OCI-LY1 (cell line): ENCODE results near the gene ASS1.

Source experiments
- H2AFZ ChIP-seq: fragments of 200-600 bp; sonication (generic), shearing (Covaris generic); 2 replicates; pipeline ENCODE4 v1.6.0; 2014; ENCODE audit warnings: antibody characterized with exemption, mild to moderate bottlenecking, low read length
- H3F3A ChIP-seq: fragments of 200-600 bp; sonication (generic), shearing (Covaris generic); 2 replicates; pipeline ENCODE4 v1.6.0; 2014; ENCODE audit warnings: mild to moderate bottlenecking, antibody characterized with exemption, low read length, moderate library complexity; ENCODE audit not compliant: insufficient read depth
- H3K27ac ChIP-seq: fragments of 200-600 bp; sonication (generic); 2 replicates; pipeline ENCODE4 v1.5.1; 2014; ENCODE audit warnings: low read length, mixed run types, mild to moderate bottlenecking, low read depth; ENCODE audit not compliant: poor library complexity, severe bottlenecking
- H3K27me3 ChIP-seq: fragments of 200-600 bp; sonication (generic); 2 replicates; pipeline ENCODE4 v1.6.0; 2014; ENCODE audit warnings: antibody characterized with exemption, mild to moderate bottlenecking, low read length, moderate library complexity; ENCODE audit not compliant: insufficient read depth
- H3K36me3 ChIP-seq: fragments of 200-600 bp; sonication (generic); 2 replicates; pipeline ENCODE4 v1.6.1; 2014; ENCODE audit warnings: mild to moderate bottlenecking, antibody characterized with exemption, low read length, moderate library complexity, mixed read lengths; ENCODE audit not compliant: insufficient read depth
- H3K4me1 ChIP-seq: fragments of 200-600 bp; sonication (generic); 2 replicates; pipeline ENCODE4 v1.5.1; 2014; ENCODE audit warnings: mild to moderate bottlenecking, low read length, moderate library complexity; ENCODE audit not compliant: insufficient read depth, severe bottlenecking
- H3K4me2 ChIP-seq: fragments of 200-600 bp; sonication (generic), shearing (Covaris generic); 2 replicates; pipeline ENCODE4 v1.6.1; 2014; ENCODE audit warnings: low read length
- H3K4me3 ChIP-seq: fragments of 200-600 bp; sonication (generic); 2 replicates; pipeline ENCODE4 v1.5.1; 2014; ENCODE audit warnings: low read length, low read depth, mild to moderate bottlenecking, mixed read lengths; ENCODE audit not compliant: poor library complexity, severe bottlenecking
- H3K79me2 ChIP-seq: fragments of 200-600 bp; shearing (Covaris generic); 2 replicates; pipeline ENCODE4 v1.6.1; 2016; ENCODE audit warnings: mixed run types, low read length, mixed read lengths; ENCODE audit not compliant: insufficient read depth
- H3K9ac ChIP-seq: fragments of 200-600 bp; sonication (generic), shearing (Covaris generic); 2 replicates; pipeline ENCODE4 v1.6.1; 2014; ENCODE audit warnings: mild to moderate bottlenecking, low read length, mixed read lengths
- H3K9me2 ChIP-seq: fragments of 200-600 bp; sonication (generic), shearing (Covaris generic); 2 replicates; pipeline ENCODE4 v1.6.1; 2014; ENCODE audit warnings: low read depth, mild to moderate bottlenecking, low read length, mixed read lengths
- H3K9me3 ChIP-seq: fragments of 200-600 bp; shearing (Covaris generic); 2 replicates; pipeline ENCODE4 v1.6.1; 2014; ENCODE audit warnings: low read length, mixed read lengths
- H4K20me1 ChIP-seq: fragments of 200-600 bp; sonication (generic), shearing (Covaris generic); 2 replicates; pipeline ENCODE4 v1.6.0; 2016; ENCODE audit warnings: mild to moderate bottlenecking, low read length; ENCODE audit not compliant: insufficient read depth
- EZH2 ChIP-seq: fragments of 200-600 bp; sonication (generic), shearing (Covaris generic); IDR thresholded peaks from 2 replicates; pipeline ENCODE4 v1.8.0; 2017; ENCODE audit warnings: borderline replicate concordance, mixed run types, mild to moderate bottlenecking, antibody characterized with exemption, low read length, moderate library complexity, mixed read lengths
- TF ChIP-seq, protein P1 (sequence below): fragments of 200-600 bp; sonication (generic), shearing (Covaris generic); IDR thresholded peaks from 2 replicates; pipeline ENCODE4 v1.5.1; 2017; ENCODE audit warnings: mild to moderate bottlenecking, antibody characterized with exemption, low read length, moderate library complexity, mixed read lengths

ASS1 gene

DNA sequence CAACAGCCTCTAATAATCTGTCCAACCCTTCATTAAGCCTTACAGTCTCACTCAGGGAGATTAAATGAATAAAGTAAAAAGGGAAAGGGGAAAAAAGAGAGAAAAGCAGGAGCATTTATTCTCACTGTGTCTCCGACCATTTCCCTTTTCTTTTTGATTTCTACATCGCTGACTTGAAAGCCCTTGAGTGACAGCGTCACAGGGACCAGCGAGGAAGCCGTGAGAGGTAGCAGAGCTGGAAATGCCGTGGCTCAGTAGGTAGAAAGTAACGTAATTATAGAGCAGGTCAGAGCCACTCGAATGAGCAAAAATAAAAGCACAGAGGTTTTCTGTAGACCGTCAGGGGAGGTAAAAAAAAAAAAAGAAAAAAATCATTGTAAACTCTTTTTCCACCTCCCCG, 52.4 kb downstream of the ASS1 start:
- no peak overlapping the region for H3K4me2 ChIP-seq

DNA sequence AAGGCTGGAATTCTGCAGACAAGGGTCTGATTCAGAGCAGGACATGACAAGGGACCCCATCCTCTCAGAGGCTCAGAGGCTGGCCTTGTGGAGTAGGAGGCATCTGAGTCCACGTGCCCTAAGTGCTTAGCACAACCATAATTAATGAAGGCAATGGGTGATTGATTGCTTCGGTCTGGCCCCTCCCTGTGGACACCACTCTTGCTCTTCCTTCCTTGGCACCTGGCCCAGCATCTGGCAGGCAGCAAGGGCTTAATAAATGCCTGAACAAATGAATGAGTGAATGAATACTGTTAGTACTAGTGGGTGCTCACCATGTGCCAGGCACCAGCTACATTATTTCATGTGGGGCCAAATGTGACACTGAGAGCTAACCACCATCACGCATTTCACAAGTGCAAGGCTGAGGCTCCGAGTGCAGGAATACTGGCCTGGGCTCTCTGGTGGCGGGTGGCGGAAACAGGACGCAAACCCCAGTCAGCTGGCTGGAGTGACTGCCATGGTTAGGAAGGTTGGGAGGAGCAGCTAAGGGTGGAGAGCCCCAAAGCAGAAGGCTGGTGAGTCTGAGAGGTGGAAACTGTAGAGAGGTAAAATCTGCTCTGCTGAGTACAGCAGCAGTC, 53.6 kb downstream of the ASS1 start:
- Histone ChIP-seq H3K79me2 (no peaks in the 10 kb centered on the region), H3K9me3 (no peaks in the 10 kb centered on the region; the same call in 1 of the 2 replicates), H3F3A (no peaks in the 10 kb centered on the region), H3K27me3 (no peaks in the 10 kb centered on the region; the same call in 1 of the 2 replicates), H3K4me3 (no peak overlapping the region), H2AFZ (no peak overlapping the region), H3K36me3 (no peaks in the 10 kb centered on the region; the same call in 1 of the 2 replicates), H3K4me1 (no peaks in the 10 kb centered on the region), H4K20me1 (no peaks in the 10 kb centered on the region), H3K9me2 (no peaks in the 10 kb centered on the region), H3K9ac (no peak overlapping the region), H3K4me2 (no peak overlapping the region), H3K27ac (no peak overlapping the region)
- TF ChIP-seq EZH2 = no peak
- TF ChIP-seq, protein P1, sequence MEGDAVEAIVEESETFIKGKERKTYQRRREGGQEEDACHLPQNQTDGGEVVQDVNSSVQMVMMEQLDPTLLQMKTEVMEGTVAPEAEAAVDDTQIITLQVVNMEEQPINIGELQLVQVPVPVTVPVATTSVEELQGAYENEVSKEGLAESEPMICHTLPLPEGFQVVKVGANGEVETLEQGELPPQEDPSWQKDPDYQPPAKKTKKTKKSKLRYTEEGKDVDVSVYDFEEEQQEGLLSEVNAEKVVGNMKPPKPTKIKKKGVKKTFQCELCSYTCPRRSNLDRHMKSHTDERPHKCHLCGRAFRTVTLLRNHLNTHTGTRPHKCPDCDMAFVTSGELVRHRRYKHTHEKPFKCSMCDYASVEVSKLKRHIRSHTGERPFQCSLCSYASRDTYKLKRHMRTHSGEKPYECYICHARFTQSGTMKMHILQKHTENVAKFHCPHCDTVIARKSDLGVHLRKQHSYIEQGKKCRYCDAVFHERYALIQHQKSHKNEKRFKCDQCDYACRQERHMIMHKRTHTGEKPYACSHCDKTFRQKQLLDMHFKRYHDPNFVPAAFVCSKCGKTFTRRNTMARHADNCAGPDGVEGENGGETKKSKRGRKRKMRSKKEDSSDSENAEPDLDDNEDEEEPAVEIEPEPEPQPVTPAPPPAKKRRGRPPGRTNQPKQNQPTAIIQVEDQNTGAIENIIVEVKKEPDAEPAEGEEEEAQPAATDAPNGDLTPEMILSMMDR = no peak

More for the DNA sequence above, 52.4 kb downstream of the ASS1 start:
- Histone ChIP-seq H3K27ac (no peak overlapping the region), H3K27me3 (no peaks in the 10 kb centered on the region; the same call in 1 of the 2 replicates), H2AFZ (no peak overlapping the region), H3K36me3 (no peaks in the 10 kb centered on the region; the same call in 1 of the 2 replicates), H3K9ac (no peak overlapping the region), H3K9me2 (no peaks in the 10 kb centered on the region), H3K79me2 (no peaks in the 10 kb centered on the region), H3K4me3 (no peak overlapping the region), H3F3A (no peaks in the 10 kb centered on the region), H3K4me1 (no peaks in the 10 kb centered on the region), H3K9me3 (no peaks in the 10 kb centered on the region; the same call in 1 of the 2 replicates), H4K20me1 (no peaks in the 10 kb centered on the region)
- TF ChIP-seq EZH2 = no peak
- TF ChIP-seq, protein P1 = no peak

DNA sequence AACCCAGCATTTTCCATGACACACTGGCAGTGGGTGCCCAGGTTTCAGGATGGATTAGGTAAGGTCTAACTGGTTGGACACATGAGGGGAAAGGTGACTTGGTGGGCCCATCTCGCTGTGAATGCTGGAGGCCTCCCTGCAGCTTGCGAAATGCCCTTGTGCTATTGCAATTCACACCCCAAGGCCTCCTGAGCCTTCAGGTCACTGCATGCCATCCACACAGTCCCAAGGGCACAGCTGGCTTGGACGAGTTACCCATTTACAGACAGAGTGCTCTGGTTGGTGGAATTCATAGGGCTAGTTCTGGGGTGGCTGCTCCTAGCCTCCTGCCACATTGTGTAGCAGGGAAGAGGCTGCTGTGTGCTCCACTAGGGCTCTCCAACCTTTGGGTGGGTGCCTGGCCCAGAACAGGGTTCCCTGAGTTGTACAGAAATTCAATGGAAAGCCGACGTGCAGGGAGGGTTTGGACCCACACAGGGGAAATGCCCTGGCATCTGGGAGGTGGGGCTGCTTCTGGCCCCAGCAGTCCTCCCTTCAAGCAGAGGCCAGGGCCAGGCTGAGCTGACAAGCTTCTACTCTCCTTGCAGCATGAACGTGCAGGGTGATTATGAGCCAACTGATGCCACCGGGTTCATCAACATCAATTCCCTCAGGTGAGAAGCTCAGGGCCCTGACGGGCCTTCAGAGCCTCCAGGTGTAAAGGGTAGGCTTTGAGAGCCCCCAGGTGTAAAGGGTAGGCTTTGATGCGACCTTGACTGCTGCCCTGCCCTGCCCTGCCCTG, 54.3 kb downstream of the ASS1 start:
- H4K20me1 ChIP-seq = no peaks in the 10 kb centered on the region
- H2AFZ ChIP-seq = no peak overlapping the region
- H3K36me3 ChIP-seq = no peaks in the 10 kb centered on the region; the same call in 1 of the 2 replicates
- no peaks in the 10 kb centered on the region; the same call in 1 of the 2 replicates for H3K9me3 ChIP-seq
- no peak overlapping the region for H3K27ac ChIP-seq
- TF ChIP-seq EZH2 = no peak
- TF ChIP-seq, protein P1 = no peak
- H3F3A ChIP-seq = no peaks in the 10 kb centered on the region
- no peaks in the 10 kb centered on the region for H3K9me2 ChIP-seq
- no peak overlapping the region for H3K4me3 ChIP-seq
- no peak overlapping the region for H3K4me2 ChIP-seq
- H3K4me1 ChIP-seq = no peaks in the 10 kb centered on the region
- H3K9ac ChIP-seq = no peak overlapping the region
- no peaks in the 10 kb centered on the region for H3K79me2 ChIP-seq
- no peaks in the 10 kb centered on the region; the same call in 1 of the 2 replicates for H3K27me3 ChIP-seq
